H9 (cell line): ENCODE measurements around the gene CYB5B. TPM values are rescaled to one million over a fixed set of nuclear protein-coding genes. Genes with fewer than 3 reads are reported as not detected.

Source experiments
- DNase-seq: peaks from one replicate; pipeline ENCODE4 v3.0.0-alpha.2; 2017
- H2AFZ ChIP-seq: one replicate; pipeline ENCODE4 v1.6.1; 2013; ENCODE audit warnings: mild to moderate bottlenecking, low read length, control low read depth, moderate library complexity
- H2AK5ac ChIP-seq: 2 replicates; pipeline ENCODE4 v1.6.1; 2013; ENCODE audit warnings: low read length, control low read depth, mixed read lengths; ENCODE audit not compliant: insufficient read length
- H2BK120ac ChIP-seq: one replicate; pipeline ENCODE4 v1.6.1; 2013; ENCODE audit warnings: low read depth, mild to moderate bottlenecking, low read length, control low read depth, inconsistent platforms; ENCODE audit not compliant: poor library complexity, severe bottlenecking
- H2BK12ac ChIP-seq: 2 replicates; pipeline ENCODE4 v1.6.1; 2013; ENCODE audit warnings: low read length, control low read depth, mixed read lengths, low read depth; ENCODE audit not compliant: insufficient read length
- H2BK15ac ChIP-seq: 2 replicates; pipeline ENCODE4 v1.6.1; 2013; ENCODE audit warnings: low read depth, low read length, control low read depth
- H2BK20ac ChIP-seq: one replicate; pipeline ENCODE4 v1.6.1; 2013; ENCODE audit warnings: low read depth, mild to moderate bottlenecking, low read length, control low read depth, inconsistent platforms; ENCODE audit not compliant: poor library complexity, severe bottlenecking
- H2BK5ac ChIP-seq: 2 replicates; pipeline ENCODE4 v1.6.1; 2013; ENCODE audit warnings: low read length, control low read depth, mixed read lengths; ENCODE audit not compliant: insufficient read length
- H3K14ac ChIP-seq: 2 replicates; pipeline ENCODE4 v1.6.1; 2013; ENCODE audit warnings: low read length, control low read depth; ENCODE audit not compliant: insufficient read depth
- H3K18ac ChIP-seq: 2 replicates; pipeline ENCODE4 v1.6.1; 2013; ENCODE audit warnings: low read depth, mild to moderate bottlenecking, mixed read lengths, low read length, control low read depth; ENCODE audit not compliant: insufficient read length
- H3K23ac ChIP-seq: 2 replicates; pipeline ENCODE4 v1.6.1; 2013; ENCODE audit warnings: low read length, control low read depth, mixed read lengths, low read depth; ENCODE audit not compliant: insufficient read length
- H3K23me2 ChIP-seq: 2 replicates; pipeline ENCODE4 v1.6.1; 2013; ENCODE audit warnings: low read depth, mild to moderate bottlenecking, mixed read lengths, low read length, control low read depth; ENCODE audit not compliant: insufficient read length, poor library complexity, severe bottlenecking
- H3K27ac ChIP-seq: 2 replicates; pipeline ENCODE4 v1.5.1; 2013; ENCODE audit warnings: low read length, control low read depth, mixed read lengths, low read depth; ENCODE audit not compliant: insufficient read length
- H3K27me3 ChIP-seq: 2 replicates; pipeline ENCODE4 v1.6.1; 2013; ENCODE audit warnings: low read length, control low read depth, inconsistent platforms; ENCODE audit not compliant: insufficient read depth
- H3K4ac ChIP-seq: 2 replicates; pipeline ENCODE4 v1.6.1; 2013; ENCODE audit warnings: low read depth, mild to moderate bottlenecking, control low read depth, inconsistent platforms, low read length, moderate library complexity
- H3K4me1 ChIP-seq: 2 replicates; pipeline ENCODE4 v1.6.1; 2013; ENCODE audit warnings: low read length, control low read depth, inconsistent platforms; ENCODE audit not compliant: insufficient read depth
- H3K4me2 ChIP-seq: 2 replicates; pipeline ENCODE4 v1.6.1; 2013; ENCODE audit warnings: low read length, control low read depth, mixed read lengths; ENCODE audit not compliant: insufficient read length, insufficient read depth
- H3K56ac ChIP-seq: 2 replicates; pipeline ENCODE4 v1.6.1; 2013; ENCODE audit warnings: low read depth, mild to moderate bottlenecking, mixed read lengths, low read length, control low read depth; ENCODE audit not compliant: insufficient read length
- H3K79me1 ChIP-seq: 2 replicates; pipeline ENCODE4 v1.6.1; 2013; ENCODE audit warnings: low read depth, mild to moderate bottlenecking, moderate library complexity, low read length, control low read depth, inconsistent platforms; ENCODE audit not compliant: insufficient read depth, poor library complexity, severe bottlenecking
- H3K79me2 ChIP-seq: 2 replicates; pipeline ENCODE4 v1.6.1; 2013; ENCODE audit warnings: low read length, control low read depth, inconsistent platforms; ENCODE audit not compliant: insufficient read depth
- H3K9ac ChIP-seq: 2 replicates; pipeline ENCODE4 v1.6.1; 2013; ENCODE audit warnings: low read length, control low read depth, mixed read lengths; ENCODE audit not compliant: insufficient read length; ENCODE audit errors: extremely low read depth
- H3K9me3 ChIP-seq: one replicate; pipeline ENCODE4 v1.6.1; 2013; ENCODE audit warnings: low read depth, low read length, inconsistent platforms; ENCODE audit not compliant: control insufficient read depth
- H3T11ph ChIP-seq: one replicate; pipeline ENCODE4 v1.6.1; 2013; ENCODE audit warnings: mild to moderate bottlenecking, low read length, control low read depth, inconsistent platforms
- H4K20me1 ChIP-seq: one replicate; pipeline ENCODE4 v1.6.1; 2013; ENCODE audit not compliant: control insufficient read depth, insufficient read length, insufficient read depth
- H4K5ac ChIP-seq: 2 replicates; pipeline ENCODE4 v1.6.1; 2013; ENCODE audit warnings: low read depth, mild to moderate bottlenecking, mixed read lengths, low read length, control low read depth; ENCODE audit not compliant: insufficient read length
- H4K8ac ChIP-seq: replicated peaks from 2 replicates; pipeline ENCODE4 v1.6.1; 2013; ENCODE audit warnings: low read length, control low read depth, mixed read lengths, low read depth; ENCODE audit not compliant: insufficient read length
- H4K91ac ChIP-seq: 2 replicates; pipeline ENCODE4 v1.6.1; 2013; ENCODE audit warnings: low read depth, mild to moderate bottlenecking, moderate library complexity, mixed read lengths, low read length, control low read depth; ENCODE audit not compliant: insufficient read length
- H3K27ac Mint-ChIP-seq, 3 experiments: 2 replicates in 2 of 3; 3 replicates in 1 of 3; pipeline ENCODE4 v1.8.0; 2020 to 2021; ENCODE audit warnings: mixed read lengths in 3 of 3, mild to moderate bottlenecking in 1 of 3, moderate library complexity in 1 of 3
- H3K27me3 Mint-ChIP-seq: 2 replicates; pipeline ENCODE4 v1.8.0; 2021; ENCODE audit warnings: low read depth, mild to moderate bottlenecking, moderate library complexity, mixed read lengths
- H3K36me3 Mint-ChIP-seq, 3 experiments: 2 replicates in 2 of 3; 3 replicates in 1 of 3; pipeline ENCODE4 v1.8.0; 2020 to 2021; ENCODE audit warnings: low read depth in 3 of 3, mixed read lengths in 3 of 3; ENCODE audit not compliant: insufficient read depth in 1 of 3
- H3K4me1 Mint-ChIP-seq, 2 experiments: 2 replicates each; pipeline ENCODE4 v1.8.0; 2020; ENCODE audit warnings: mixed read lengths in 2 of 2
- H3K4me3 Mint-ChIP-seq, 2 experiments: 2 replicates in 1 of 2; 3 replicates in 1 of 2; pipeline ENCODE4 v1.8.0; 2020 to 2021; ENCODE audit warnings: mild to moderate bottlenecking in 2 of 2, mixed read lengths in 2 of 2, moderate library complexity in 1 of 2
- H3K9me3 Mint-ChIP-seq, 2 experiments: 2 replicates in 1 of 2; 3 replicates in 1 of 2; pipeline ENCODE4 v1.8.0; 2020; ENCODE audit warnings: mild to moderate bottlenecking in 2 of 2, mixed read lengths in 2 of 2, moderate library complexity in 1 of 2
- WGBS: extraction: QIAGEN DNeasy Blood & Tissue Kit; methylation state at CpG from one replicate; pipeline ENCODE4 v1.1.7; 2013; ENCODE audit warnings: missing lambda C conversion rate, low lambda C conversion rate, mixed read lengths; ENCODE audit not compliant: insufficient read length; ENCODE audit errors: extremely low coverage; 5-methylcytosine and 5-hydroxymethylcytosine counted together
- total RNA-seq: library from RNA; stranded (reverse); gene quantifications from 2 replicates; pipeline ENCODE4 v1.2.1, GENCODE V29; 2021
- TF ChIP-seq, protein P1 (sequence below): fragments of 200-600 bp; sonication (generic); conservative IDR thresholded peaks from 3 replicates; pipeline ENCODE4 v1.8.0; 2021; ENCODE audit warnings: antibody characterized with exemption, mild to moderate bottlenecking

The CYB5B gene
- total RNA-seq, 1 experiment from 2014 or later, result 126 TPM

DNA sequence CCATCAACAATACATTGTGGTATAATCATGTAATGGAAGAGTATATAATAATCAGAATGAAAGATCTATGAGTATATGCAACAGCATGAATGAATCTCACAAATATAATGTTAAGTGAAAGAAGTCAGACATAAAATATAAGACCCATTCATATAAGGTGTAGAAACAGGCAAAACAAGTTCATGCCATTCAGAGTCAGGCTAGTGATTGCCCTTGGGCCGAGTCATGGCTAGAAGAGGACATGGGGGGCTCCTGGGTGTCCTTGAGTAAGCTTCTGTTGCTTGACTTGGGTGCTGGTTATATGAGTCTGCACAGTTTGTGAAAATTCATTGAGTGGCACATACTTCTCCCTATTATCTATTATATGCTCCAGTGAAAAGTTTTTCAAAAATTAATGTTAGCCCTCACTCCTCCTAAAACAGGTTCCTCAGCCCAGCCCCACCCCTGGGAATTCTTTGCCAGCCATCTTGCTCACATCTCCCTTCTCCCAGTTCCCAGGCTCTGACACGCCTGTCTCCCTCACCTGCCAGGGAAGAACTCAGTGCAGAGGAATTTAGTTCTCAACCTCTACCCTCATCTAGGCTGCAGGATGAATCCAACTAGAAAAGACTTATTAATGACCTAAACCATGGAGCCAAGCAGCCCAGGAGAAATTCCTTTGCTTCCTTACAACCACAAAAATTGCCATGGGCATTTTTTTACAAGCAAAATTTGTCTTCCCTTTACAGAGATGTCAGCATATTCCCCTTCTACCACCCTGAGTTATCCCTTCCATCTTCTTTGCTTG is 89.0 kb downstream of the CYB5B start:
- DNase-seq, result no peak
- H3K27me3 Mint-ChIP-seq, result peaks cover 2% of the 10 kb centered on the region; the same call in 1 of the 2 replicates

More for the DNA sequence above, 89.0 kb downstream of the CYB5B start:
- Histone ChIP-seq H3K56ac (no peak overlapping the region), H4K91ac (no peak overlapping the region), H3K79me2 (no peaks in the 10 kb centered on the region), H3K14ac (no peak overlapping the region), H2AK5ac (no peak overlapping the region), H3K9me3 (no peaks in the 10 kb centered on the region), H2BK5ac (no peak overlapping the region), H3K23ac (no peak overlapping the region), H3T11ph (no peak overlapping the region), H3K4me2 (no peak overlapping the region), H3K4ac (no peak overlapping the region), H3K18ac (no peak overlapping the region), H4K20me1 (peaks cover 3% of the 10 kb centered on the region), H3K27ac (no peak overlapping the region), H3K23me2 (no peaks in the 10 kb centered on the region), H2BK15ac (no peak overlapping the region), H2BK120ac (no peak overlapping the region), H2BK20ac (no peak overlapping the region), H3K9ac (no peak overlapping the region), H4K8ac (no peak overlapping the region), H2BK12ac (no peak overlapping the region), H3K27me3 (no peaks in the 10 kb centered on the region), H3K79me1 (no peaks in the 10 kb centered on the region), H4K5ac (no peak overlapping the region), H3K4me1 (no peaks in the 10 kb centered on the region), H2AFZ (no peak overlapping the region)
- Mint-ChIP-seq H3K4me1 (0 out of 4 replicates have a peak, but pooled peaks cover under 1 to 2% of the 10 kb centered on the region in 2 experiments), H3K36me3 (no peaks in the 10 kb centered on the region), H3K27ac (no peak overlapping the region), H3K4me3 (no peak overlapping the region), H3K9me3 (no peaks in the 10 kb centered on the region)
- TF ChIP-seq, protein P1, sequence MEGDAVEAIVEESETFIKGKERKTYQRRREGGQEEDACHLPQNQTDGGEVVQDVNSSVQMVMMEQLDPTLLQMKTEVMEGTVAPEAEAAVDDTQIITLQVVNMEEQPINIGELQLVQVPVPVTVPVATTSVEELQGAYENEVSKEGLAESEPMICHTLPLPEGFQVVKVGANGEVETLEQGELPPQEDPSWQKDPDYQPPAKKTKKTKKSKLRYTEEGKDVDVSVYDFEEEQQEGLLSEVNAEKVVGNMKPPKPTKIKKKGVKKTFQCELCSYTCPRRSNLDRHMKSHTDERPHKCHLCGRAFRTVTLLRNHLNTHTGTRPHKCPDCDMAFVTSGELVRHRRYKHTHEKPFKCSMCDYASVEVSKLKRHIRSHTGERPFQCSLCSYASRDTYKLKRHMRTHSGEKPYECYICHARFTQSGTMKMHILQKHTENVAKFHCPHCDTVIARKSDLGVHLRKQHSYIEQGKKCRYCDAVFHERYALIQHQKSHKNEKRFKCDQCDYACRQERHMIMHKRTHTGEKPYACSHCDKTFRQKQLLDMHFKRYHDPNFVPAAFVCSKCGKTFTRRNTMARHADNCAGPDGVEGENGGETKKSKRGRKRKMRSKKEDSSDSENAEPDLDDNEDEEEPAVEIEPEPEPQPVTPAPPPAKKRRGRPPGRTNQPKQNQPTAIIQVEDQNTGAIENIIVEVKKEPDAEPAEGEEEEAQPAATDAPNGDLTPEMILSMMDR, result no peak
- no CpG with 5 or more reads among the region's 2 CpGs for WGBS
